HG03457 (cell line): ENCODE measurements around the gene MGLL.
"Not testable (repeated sequence)": the region's sequence is repeated elsewhere in the genome, so short reads cannot be mapped to it uniquely, and the experiment has no call there.

Experiments
- ATAC-seq: cut with Tn5 transposase; IDR thresholded peaks from one replicate; pipeline ENCODE4 v1.9.1; 2021; ENCODE audit warnings: moderate number of reproducible peaks; ENCODE audit not compliant: unreplicated experiment

Gene MGLL

DNA sequence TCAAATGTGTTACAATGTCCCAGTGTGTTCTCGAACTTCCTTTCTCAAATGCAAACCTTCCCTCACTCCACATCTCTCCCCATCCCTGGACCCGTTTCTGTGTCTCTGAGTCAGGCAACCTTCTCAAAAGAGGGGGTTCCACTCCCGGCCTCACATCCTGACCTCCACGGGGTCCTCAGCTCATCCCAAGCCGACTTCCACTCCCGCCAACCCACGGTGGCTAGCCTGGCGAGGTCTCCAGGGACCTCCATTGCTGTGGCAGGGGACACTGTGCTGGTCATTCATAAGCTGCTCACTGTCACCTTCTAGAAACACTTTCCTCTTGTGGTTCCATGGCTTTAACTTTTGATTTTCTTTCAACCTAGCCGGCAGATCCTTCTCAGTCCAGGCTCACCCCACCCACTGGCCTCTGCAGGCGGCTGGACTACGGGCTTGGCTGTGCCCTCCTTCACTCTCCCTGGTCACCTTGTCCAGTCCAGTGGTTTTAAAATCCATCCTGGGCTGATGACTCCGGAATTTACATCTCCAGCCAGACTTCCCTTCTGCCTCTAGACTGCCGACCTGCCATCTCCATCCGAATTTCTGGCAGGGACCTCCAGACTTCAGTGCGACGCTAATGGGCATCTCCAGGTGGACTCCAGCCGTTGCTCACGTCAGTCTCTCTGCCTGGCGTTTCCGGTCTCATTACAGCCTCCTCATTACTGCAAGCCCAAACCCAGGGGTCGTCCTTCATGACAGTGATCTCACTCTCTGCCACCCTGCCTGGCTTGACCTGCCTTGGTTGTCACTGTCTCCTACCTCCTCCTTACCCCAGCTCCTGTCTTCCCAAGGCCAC lies 129.6 kb downstream of the MGLL start:
- ATAC-seq: no peak

DNA sequence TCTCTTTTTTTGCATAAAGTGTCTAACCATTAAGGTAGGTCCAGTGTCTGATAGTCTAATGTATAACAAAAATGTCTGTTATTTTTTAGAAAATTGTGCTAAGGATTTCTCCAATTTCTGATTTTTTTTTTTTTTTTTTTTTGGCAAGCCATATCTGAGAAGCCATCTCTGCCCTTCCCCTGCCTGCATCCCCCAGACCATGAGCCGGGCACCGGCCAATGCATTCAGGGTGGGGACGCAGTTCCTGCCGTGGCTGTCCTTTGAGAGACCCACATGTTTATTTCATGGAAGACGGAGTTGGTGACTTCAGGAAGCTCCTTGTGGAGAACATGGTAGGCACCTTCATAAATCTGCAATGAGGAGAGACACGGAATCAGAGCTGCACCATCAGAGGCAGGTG lies 130.3 kb downstream of the MGLL start:
- ATAC-seq: no peak

DNA sequence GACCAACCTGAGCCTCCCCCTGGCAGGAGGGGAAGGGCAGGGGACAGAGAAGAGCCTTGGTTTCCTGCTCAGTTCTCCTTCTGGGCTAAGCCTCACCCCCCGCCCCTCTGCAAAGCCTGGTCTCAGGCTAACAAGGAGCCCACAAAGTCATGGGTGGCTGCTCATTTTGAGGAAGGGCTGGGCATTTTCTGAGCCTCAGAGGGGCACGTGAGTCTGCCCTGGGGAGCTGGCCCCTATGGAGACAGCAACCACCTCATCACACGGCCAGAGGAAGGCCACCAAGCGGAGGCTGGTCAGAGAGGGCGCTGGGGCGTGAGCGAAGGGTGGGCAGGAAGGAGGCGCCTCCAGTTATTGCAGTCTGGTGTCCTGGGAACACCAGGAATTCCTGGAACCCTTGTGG lies 130.8 kb downstream of the MGLL start:
- ATAC-seq: no peak

GRCh38 chr3:127690823-127691452 lies 131.4 kb downstream of the MGLL start:
- ATAC-seq: no peak

GRCh38 chr3:127690106-127690505 lies 132.2 kb downstream of the MGLL start:
- ATAC-seq: no peak

DNA sequence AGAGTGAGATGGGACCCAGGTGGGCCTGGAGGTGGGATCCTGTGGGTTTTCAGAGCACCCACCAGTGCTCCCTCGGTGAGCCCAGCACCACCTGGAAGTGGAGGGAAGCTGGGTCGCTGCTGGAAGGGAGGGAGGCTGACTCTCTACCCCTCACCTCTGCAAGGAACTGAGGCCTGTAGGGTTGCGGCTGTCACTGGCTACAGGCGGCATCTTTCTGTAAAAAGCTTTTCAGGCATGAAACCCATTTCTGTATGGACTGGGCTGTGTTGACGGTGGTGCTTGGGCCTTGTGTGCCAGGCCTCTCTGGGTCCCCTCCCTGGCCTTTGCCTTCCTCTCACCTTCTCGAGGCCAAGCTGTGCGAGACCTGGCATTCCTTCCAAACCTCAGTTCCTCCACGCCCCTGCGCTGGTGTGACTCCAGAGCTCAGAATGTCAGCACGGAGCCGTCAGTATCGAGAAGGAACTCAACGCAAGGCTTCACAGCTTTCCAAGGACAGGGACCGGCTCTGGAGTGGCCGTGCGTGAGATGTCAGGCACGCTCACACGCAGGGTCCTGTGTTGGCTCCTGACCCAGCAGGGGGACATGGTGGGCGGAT lies 133.0 kb downstream of the MGLL start:
- no peak for ATAC-seq

DNA sequence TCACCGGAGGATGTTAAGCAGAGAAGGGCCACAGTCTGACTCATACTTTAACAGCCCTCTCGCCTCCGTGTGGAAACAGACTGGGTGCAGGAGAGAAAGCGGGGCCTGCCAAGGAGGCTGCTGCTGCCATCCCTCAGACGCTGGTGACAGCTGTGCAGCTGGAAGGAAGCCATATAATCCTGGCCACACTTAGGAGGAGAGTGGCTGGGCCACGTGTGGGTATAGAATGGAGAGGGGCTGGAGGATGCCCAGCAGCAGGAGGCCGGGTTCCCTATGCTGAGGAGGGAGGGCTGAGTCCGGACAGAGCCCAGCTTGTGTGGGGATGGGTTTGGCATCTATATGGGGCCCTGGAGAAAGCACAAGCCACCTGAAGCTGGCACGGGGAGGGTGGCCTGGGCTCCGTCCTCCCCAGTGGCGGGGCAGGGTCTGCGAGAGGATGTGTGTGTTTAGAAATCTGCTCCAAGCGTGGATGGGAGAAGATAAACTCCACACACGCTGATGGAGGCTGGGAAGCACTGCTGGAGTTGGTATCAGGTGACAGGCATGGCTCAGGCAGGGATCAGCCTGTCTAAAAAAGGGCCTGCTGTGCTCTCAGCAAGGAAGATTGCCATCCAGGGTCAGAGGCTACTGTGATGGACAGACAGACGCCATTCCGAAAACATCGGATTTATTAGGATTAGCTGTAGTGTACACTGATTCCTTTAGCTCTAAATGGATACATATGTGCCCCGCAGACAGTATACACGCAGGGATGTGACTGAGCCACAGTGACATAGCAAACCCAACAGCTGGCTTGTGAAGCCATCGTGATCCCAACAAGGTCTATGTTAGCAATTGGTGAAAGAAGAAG lies 133.7 kb downstream of the MGLL start:
- no peak for ATAC-seq

DNA sequence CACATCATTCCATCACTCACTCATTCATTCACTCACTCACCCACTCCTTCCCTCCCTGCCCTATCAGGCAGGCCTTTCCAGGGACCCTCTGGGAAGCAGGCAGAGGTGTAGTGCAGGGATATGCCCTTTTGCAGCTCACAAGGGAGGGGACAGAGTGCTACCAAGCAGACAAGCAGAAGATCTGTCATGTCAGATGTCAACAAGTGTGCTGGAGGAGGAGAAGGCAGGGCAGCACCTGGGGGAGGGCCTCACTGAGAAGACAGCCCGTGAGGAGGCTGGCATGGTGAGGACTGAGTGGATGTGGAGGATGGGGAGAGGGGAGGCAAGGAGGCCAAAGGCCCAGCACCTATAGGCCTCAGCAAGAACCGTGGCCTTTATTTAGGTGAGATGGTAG lies 134.3 kb downstream of the MGLL start:
- ATAC-seq: no peak

- ATAC-seq: no peak
Measured at GRCh38 chr3:127687228-127687737, 135.0 kb downstream of the MGLL start.

GRCh38 chr3:127686512-127686894 lies 135.8 kb downstream of the MGLL start:
- ATAC-seq: no peak

- ATAC-seq: no peak
Measured at GRCh38 chr3:127685708-127686511, 136.4 kb downstream of the MGLL start.

DNA sequence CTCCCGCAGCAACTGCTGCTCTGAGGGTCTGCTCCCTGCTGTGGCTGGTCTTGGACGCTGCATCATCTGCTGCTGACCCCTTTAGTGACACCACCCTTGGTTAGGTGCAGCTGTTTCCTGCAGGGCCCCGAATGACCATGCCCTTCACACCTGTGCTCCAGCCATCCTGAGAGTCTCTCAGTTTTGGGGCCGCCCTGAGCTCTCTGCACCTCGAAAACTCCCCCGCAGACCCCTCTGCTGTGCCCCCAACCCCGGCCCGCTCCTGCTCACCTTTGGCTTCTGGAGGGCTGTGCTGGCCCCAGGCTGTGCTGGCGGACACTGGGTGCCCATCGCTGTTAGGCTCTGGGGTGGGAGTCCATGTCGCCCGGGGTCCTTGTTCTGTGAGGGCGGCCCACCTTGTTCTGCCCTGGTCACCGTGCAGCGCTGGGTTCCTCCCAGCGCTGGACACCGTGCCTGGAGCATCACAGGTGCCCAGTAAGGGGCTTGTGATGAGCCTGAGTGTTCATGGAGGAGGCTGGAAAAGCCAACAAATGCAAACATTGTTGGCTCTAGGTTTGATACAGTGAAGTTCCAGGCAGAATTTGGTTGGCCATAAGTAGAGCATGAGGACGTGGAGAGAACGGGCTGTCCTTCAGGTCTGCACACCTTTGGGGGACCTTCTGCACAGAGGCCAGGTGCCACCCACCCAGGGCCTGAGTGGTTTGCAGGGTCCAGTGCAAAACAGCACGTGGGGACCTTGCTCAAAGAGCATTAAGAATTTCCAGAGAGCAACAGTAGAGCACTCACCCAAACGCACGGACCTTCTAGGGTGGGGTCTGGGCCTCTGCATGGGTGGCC lies 137.2 kb downstream of the MGLL start:
- no peak for ATAC-seq

GRCh38 chr3:127682561-127682960 lies 139.8 kb downstream of the MGLL start:
- no peak for ATAC-seq

DNA sequence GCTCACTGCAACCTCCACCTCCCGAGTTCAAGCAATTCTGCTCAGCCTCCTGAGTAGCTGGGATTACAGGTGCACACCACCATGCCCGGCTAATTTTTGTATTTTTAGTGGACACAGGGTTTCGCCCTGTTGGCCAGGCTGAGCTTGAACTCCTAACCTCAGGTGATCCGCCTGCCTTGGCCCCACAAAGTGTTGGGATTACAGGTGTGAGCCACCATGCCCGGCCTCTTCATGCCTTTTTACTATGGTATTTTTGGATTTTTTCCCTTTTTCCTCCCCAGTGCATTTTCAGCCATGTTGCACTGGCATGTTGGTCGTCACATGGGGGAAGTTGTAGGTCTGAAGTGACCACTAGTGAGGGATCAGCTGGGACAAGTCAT lies 140.2 kb downstream of the MGLL start:
- not testable (repeated sequence) for ATAC-seq

- ATAC-seq: no peak
Measured at GRCh38 chr3:127680798-127681221, 141.5 kb downstream of the MGLL start.

DNA sequence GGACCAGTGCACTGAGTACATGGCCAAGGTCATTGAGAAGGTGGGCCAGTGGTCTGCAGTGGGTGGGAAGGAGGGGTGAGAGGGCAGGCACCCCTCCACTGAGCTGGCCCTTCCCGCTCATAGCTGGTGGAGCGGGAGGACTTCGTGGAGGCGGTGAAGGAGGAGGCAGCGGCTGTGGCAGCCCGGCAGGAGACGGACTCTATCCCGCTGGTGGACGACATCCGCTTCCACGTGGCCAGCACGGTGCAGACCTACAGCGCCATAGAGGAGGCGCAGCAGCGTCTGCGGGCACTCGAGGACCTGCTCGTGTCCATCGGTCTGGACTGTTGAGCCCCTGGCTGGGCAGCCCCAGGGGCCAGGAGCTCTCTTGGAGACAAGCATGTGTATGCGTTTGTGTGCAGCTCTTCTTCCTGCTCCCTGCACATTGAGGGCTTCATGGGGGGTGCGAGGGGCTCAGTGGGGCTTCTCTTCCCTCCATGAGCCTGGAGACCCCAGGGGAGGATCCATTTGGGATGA lies 142.1 kb downstream of the MGLL start:
- no peak for ATAC-seq

DNA sequence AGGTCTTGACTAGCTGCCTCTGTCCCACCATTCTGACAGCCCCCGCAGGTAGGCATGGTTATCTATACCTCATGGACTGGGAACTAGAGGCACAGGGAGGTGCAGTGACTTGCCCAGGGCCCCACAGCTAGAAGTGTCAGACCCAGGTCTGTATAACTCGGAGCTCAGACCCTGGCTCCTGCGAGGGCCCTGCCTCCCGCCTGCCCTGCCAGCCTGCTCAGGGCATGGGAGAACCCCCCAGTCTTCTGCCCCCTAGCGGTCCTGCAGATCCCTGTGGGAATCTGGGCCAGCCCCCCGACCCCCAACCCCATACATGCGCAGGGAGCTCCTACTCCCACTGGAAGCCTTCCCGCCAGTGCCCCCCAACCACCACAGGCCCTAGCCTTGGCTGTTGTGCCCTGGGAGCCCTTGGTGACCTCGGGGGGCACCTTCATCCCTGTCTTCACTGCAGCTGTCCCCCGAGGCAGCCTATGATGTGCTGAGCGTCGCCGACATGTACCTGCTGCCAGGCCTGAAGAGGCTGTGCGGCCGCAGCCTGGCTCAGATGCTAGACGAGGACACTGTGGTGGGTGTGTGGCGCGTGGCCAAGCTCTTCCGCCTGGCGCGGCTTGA lies 142.7 kb downstream of the MGLL start:
- ATAC-seq: no peak

DNA sequence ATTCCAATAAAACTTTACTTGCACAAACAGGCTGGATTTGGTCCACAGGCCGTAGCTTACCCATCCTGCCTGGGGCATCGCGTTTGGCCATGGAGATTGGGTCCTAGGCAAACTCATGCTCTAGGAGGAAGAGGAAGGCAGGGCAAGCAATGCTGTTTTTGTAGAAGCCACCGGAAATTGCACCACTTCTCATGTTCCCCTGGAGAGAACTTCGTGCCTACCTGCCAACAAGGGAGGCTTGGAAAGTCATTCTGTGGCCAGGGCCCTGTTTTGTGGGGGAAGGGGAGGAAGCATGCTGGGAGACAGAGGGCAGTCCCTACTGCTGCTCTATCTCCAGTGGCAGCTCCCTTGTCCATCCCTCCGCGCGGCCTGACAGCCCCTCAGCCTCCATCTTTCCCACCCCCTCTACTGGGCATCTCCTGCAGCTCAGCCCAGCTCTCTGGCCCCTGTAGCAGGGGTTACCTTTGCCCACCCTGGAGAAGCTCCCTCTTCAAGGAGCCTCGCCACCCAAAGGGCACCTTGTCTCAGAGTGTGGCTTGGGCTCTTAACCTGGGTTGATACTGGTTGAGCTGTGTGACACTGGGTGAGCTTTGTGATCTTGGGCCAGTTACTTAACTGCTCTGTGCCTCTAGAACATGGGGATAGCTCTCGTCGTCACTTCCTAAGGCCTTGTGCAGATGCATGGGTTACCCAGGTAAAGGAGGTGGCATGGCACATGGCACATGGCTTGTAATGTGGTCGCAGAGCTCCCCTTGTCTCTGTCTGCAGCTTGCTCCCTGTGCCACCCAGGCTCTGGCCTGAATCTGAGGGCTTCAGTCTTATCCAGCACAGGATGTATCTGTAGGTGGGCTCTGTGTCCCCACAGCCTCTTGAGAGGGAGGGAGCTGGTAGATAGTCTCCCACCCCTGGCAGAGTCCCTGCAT lies 143.4 kb downstream of the MGLL start:
- ATAC-seq: no peak
